Duodenal mucosa (tissue), 2 donors: ENCODE data around the gene MRPL4.

Source experiments
- H3K27ac ChIP-seq: one replicate; pipeline ENCODE4 v1.7.0; 2013; ENCODE audit warnings: low read depth, low read length
- H3K27me3 ChIP-seq, 2 donors: one replicate each; pipeline ENCODE4 v1.7.0; 2013; ENCODE audit warnings: low read length in 2 of 2, control low read depth in 1 of 2; ENCODE audit not compliant: insufficient read depth in 2 of 2, control insufficient read depth in 1 of 2
- H3K36me3 ChIP-seq, 2 donors: one replicate each; pipeline ENCODE4 v1.7.0; 2013; ENCODE audit warnings: low read length in 2 of 2, control low read depth in 1 of 2; ENCODE audit not compliant: insufficient read depth in 2 of 2, control insufficient read depth in 1 of 2
- H3K4me1 ChIP-seq, 2 donors: one replicate each; pipeline ENCODE4 v1.7.0; 2013; ENCODE audit warnings: low read length in 2 of 2, control low read depth in 1 of 2; ENCODE audit not compliant: insufficient read depth in 2 of 2, control insufficient read depth in 1 of 2
- H3K4me3 ChIP-seq, 2 donors: one replicate each; pipeline ENCODE4 v1.7.0; 2013; ENCODE audit warnings: low read length in 2 of 2, low read depth in 1 of 2
- H3K9ac ChIP-seq, 2 donors: one replicate each; pipeline ENCODE4 v1.7.0; 2013; ENCODE audit warnings: low read length in 2 of 2, low read depth in 1 of 2
- H3K9me3 ChIP-seq, 2 donors: one replicate each; pipeline ENCODE4 v1.7.0; 2013; ENCODE audit warnings: low read length in 2 of 2, control low read depth in 1 of 2; ENCODE audit not compliant: control insufficient read depth in 1 of 2

Gene MRPL4

GRCh38 chr19:10292789-10293636 is 41.0 kb downstream of the MRPL4 start:
- Histone ChIP-seq H3K27me3 (peaks cover 68 to 70% of the 10 kb centered on the region in 2 donors), H3K4me3 (peak overlapping the region; percentile 48 to 68), H3K36me3 (no peaks in the 10 kb centered on the region), H3K9ac (peak overlapping the region in 1 of 2 donors; percentile 43), H3K4me1 (peaks cover 27 to 64% of the 10 kb centered on the region in 2 donors), H3K27ac (no peak overlapping the region), H3K9me3 (no peaks in the 10 kb centered on the region)

DNA sequence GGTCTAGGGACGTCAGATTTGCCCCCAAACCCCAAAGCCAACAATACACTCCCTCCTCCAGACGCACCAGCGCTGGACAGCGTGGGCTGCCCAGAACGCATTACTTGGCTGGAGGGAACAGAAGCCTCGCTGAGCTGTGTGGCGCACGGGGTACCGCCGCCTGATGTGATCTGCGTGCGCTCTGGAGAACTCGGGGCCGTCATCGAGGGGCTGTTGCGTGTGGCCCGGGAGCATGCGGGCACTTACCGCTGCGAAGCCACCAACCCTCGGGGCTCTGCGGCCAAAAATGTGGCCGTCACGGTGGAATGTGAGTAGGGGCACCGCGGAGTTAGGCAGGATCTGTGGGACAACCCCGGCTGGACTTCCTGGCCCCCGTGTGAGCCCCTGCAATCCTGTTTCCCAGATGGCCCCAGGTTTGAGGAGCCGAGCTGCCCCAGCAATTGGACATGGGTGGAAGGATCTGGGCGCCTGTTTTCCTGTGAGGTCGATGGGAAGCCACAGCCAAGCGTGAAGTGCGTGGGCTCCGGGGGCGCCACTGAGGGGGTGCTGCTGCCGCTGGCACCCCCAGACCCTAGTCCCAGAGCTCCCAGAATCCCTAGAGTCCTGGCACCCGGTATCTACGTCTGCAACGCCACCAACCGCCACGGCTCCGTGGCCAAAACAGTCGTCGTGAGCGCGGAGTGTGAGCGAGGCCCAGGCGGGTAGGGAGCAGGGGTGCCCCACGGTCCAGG is 41.8 kb downstream of the MRPL4 start:
- Histone ChIP-seq H3K36me3 (no peaks in the 10 kb centered on the region), H3K9ac (no peak overlapping the region), H3K4me1 (peaks cover 27 to 58% of the 10 kb centered on the region in 2 donors), H3K4me3 (no peak overlapping the region), H3K27ac (no peak overlapping the region), H3K9me3 (no peaks in the 10 kb centered on the region), H3K27me3 (peaks cover 62 to 68% of the 10 kb centered on the region in 2 donors)

- H3K9me3 ChIP-seq, result no peaks in the 10 kb centered on the region
- H3K36me3 ChIP-seq, result no peaks in the 10 kb centered on the region
- peaks cover 57 to 62% of the 10 kb centered on the region in 2 donors for H3K27me3 ChIP-seq
- no peak overlapping the region for H3K4me3 ChIP-seq
- no peak overlapping the region for H3K9ac ChIP-seq
- H3K27ac ChIP-seq, result no peak overlapping the region
- H3K4me1 ChIP-seq, result peaks cover 27 to 52% of the 10 kb centered on the region in 2 donors
Observed at GRCh38 chr19:10294368-10294697, 42.3 kb downstream of the MRPL4 start.

- Histone ChIP-seq H3K9me3 (no peaks in the 10 kb centered on the region), H3K27me3 (peaks cover 49 to 56% of the 10 kb centered on the region in 2 donors), H3K27ac (no peak overlapping the region), H3K4me3 (peak overlapping the region; percentile 63 to 66), H3K36me3 (no peaks in the 10 kb centered on the region), H3K4me1 (peaks cover 27 to 43% of the 10 kb centered on the region in 2 donors), H3K9ac (no peak overlapping the region)
Observed at GRCh38 chr19:10295305-10295846, 43.4 kb downstream of the MRPL4 start.

DNA sequence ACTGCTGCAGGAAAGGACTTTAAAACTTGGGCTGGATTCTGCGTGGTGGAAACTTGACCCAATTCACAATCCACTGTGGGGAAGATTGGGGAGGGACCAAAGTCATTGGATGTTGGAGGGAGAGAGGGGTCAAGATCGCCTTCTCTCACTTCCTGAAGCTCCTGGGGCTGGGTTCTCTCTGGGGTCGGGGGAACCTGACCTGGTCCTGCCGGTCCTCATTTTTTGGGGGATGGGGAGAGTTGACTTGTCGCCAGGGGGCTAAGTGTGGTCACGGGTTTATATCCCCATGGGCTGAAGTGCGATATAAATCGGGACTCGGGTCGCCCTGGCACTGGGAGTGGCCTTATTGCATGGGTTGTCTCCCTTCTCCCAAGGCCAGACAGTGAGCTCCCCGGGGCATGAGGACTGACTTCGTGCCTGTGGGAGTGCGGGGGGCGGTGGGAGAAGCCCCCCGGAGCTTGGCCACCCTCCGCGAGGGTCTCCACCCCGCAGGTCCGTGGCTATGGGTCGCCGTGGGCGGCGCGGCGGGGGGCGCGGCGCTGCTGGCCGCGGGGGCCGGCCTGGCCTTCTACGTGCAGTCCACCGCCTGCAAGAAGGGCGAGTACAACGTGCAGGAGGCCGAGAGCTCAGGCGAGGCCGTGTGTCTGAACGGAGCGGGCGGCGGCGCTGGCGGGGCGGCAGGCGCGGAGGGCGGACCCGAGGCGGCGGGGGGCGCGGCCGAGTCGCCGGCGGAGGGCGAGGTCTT is 44.0 kb downstream of the MRPL4 start:
- H3K36me3 ChIP-seq, result no peaks in the 10 kb centered on the region
- peak overlapping the region; percentile 63 to 66 for H3K4me3 ChIP-seq
- H3K9ac ChIP-seq, result no peak overlapping the region
- no peak overlapping the region for H3K27ac ChIP-seq
- H3K4me1 ChIP-seq, result peaks cover 27 to 36% of the 10 kb centered on the region in 2 donors
- peaks cover 42 to 50% of the 10 kb centered on the region in 2 donors for H3K27me3 ChIP-seq
- H3K9me3 ChIP-seq, result no peaks in the 10 kb centered on the region

- Histone ChIP-seq H3K9ac (no peak overlapping the region), H3K9me3 (no peaks in the 10 kb centered on the region), H3K27me3 (peaks cover 7 to 14% of the 10 kb centered on the region in 2 donors), H3K4me1 (peaks cover 12% of the 10 kb centered on the region in 2 donors), H3K36me3 (no peaks in the 10 kb centered on the region), H3K27ac (no peak overlapping the region), H3K4me3 (no peak overlapping the region)
Observed at GRCh38 chr19:10299545-10300458, 47.8 kb downstream of the MRPL4 start.

DNA sequence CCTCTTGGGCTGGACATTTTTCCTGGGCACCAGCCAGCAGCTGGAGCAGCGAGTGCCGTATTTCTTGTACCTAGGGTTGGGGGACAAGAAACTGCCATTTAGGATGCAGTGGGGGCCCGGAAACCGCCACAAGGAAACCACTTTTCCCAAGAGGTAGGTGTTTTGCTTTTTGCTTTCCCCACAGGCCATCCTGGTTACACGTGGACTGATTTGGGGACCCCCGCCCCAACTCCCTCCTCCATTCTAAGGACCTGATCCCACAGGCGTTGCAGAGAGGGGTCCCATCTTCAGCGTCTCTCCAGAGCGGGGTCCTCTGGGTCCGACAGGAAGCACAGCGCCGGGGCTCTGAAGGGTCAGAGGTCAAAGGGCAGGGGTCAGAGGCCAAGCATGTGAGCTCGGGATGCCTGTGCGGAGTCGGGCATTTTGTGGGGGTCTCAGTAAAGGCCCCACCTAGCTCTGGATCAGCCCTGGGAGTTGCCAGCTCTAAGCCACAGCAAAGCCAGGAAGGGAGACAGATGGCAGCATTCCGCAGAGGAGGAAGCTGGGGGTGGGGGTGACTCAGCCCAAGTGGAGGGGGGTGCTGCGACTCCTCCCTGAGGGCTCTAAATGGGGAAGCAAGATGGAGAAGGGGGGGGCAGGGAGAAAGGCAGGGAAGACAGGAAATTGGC is 53.3 kb downstream of the MRPL4 start:
- Histone ChIP-seq H3K27me3 (no peaks in the 10 kb centered on the region), H3K4me1 (no peaks in the 10 kb centered on the region), H3K4me3 (no peak overlapping the region), H3K9ac (no peak overlapping the region), H3K27ac (no peak overlapping the region), H3K36me3 (no peaks in the 10 kb centered on the region), H3K9me3 (no peaks in the 10 kb centered on the region)

DNA sequence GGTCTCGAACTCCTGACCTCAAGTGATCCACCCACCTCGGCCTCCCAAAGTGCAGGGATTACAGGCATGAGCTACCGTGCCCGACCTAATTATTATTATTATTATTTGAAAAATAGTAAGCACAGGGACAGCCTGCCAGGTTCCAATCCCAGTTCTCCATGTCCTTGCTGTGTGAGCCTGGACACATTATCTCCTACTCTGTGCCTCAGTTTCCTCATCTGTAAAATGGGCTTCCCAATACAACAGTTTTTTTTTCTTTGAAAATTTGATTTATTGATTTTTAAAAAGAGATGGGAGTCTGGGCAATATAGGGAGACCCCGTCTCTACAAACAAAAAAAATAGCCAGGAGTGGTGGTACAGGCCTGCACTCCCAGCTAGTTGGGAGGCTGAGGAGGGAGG is 54.3 kb downstream of the MRPL4 start:
- no peak overlapping the region for H3K27ac ChIP-seq
- no peak overlapping the region for H3K9ac ChIP-seq
- no peak overlapping the region for H3K4me3 ChIP-seq
- no peaks in the 10 kb centered on the region for H3K9me3 ChIP-seq
- H3K36me3 ChIP-seq, result no peaks in the 10 kb centered on the region
- H3K27me3 ChIP-seq, result no peaks in the 10 kb centered on the region
- H3K4me1 ChIP-seq, result no peaks in the 10 kb centered on the region

DNA sequence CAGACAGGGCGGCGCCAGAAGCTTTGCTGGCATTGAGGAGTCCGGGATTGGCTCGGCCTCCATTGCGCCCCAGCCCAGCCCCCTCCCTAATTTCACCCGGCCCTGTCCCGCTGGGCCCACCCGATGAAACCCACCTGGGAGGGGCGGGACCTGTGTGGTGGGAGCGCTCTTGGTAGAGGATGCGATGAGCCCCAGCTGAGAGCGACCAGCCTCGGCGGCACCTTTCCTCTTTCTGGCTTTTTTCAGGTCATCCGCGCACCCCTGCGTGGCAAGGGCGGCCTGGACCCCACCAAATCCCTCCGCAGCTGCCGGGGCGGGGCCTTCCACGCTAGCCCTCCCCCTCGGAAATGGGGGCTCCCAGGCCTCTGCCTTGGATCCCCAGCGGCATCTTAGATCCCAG is 57.4 kb downstream of the MRPL4 start, which contains the start of gene ZGLP1:
TSS of gene ZGLP1 (minus strand) at position 393 of the 400 bp plus-strand sequence.
- peaks cover 0 to under 1% of the 10 kb centered on the region in 2 donors for H3K4me1 ChIP-seq
- H3K9ac ChIP-seq, result no peak within 1 kb of the TSS
- H3K9me3 ChIP-seq, result no peaks in the 10 kb centered on the region
- no peak within 1 kb of the TSS for H3K27ac ChIP-seq
- H3K36me3 ChIP-seq, result no peaks in the 10 kb centered on the region
- no peak within 1 kb of the TSS for H3K4me3 ChIP-seq
- no peaks in the 10 kb centered on the region for H3K27me3 ChIP-seq
